Neural progenitor cell (in vitro differentiated cells): ENCODE data around the gene MARCHF4.

Source experiments
- CTCF ChIP-seq: fragments of 200-600 bp; sonication (generic); IDR thresholded peaks from 2 replicates; pipeline ENCODE4 v1.5.1; 2017; ENCODE audit warnings: antibody characterized with exemption, mild to moderate bottlenecking
- EZH2 ChIP-seq: fragments of 200-600 bp; sonication (generic); IDR thresholded peaks from 2 replicates; pipeline ENCODE4 v1.6.1; 2017; ENCODE audit warnings: antibody characterized with exemption, mild to moderate bottlenecking, moderate library complexity
- EZH2phosphoT487 ChIP-seq: fragments of 200-600 bp; sonication (generic); IDR thresholded peaks from 2 replicates; pipeline ENCODE4 v1.6.1; 2017; ENCODE audit warnings: antibody characterized with exemption

DNA sequence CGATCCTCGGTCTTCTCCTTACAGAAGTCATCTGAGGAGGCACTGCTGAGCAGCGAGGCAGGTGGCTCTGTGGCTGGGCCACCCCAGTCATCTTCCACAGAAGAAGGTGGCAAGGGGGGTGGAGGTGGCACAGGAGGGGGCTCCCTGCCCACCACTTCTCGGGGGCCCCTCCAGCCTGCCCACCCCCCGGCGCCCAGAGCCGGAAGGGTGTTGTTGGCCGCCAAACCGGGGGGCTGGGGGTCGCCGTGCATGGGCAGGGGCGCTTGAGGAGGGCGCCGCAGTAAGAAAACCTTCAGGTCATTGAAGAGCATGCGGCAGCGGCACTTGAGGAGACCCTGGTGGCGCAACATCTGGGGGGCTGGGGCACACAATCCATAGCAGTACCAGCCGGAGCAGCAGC lies 2.5 kb downstream of the MARCHF4 start:
- TF ChIP-seq CTCF, result no peak
- TF ChIP-seq EZH2, result no peak
- no peak for TF ChIP-seq EZH2phosphoT487
